Measurements from ENCODE around the gene ZC3HAV1. TPM values are rescaled to one million over a fixed set of nuclear protein-coding genes. Genes with fewer than 3 reads are reported as not detected.

The ZC3HAV1 gene
- total and polyA plus RNA-seq, 9 of the 15 experiments (the other 6 are each of a cell fraction or from before 2014, with no cell fraction given) = 11.9 to 40.5 (median 23.9) TPM

Other genes starting within 250 kb of the ZC3HAV1 start
- 0.04 and 0.09 TPM in 2 replicates for gene KIAA1549, start 128.3 kb downstream of the ZC3HAV1 start, total RNA-seq (2014; rRNA removed)
- gene KIAA1549, start 128.3 kb downstream of the ZC3HAV1 start, total RNA-seq (2014; rRNA removed; fragmentation: Illumina TruSeq; extraction: Trizol) = 0.07 and 0.10 TPM in 2 replicates
- 0.04 TPM in 2 replicates for gene KIAA1549, start 128.3 kb downstream of the ZC3HAV1 start, total RNA-seq (2015; rRNA removed; fragmentation: Illumina TruSeq; extraction: Trizol)
- gene KIAA1549, start 128.3 kb downstream of the ZC3HAV1 start, total RNA-seq (2021) = 0.25 and 0.29 TPM in 2 replicates
- gene KIAA1549, start 128.3 kb downstream of the ZC3HAV1 start, polyA plus RNA-seq (2011; rRNA removed) = 0.17 and 0.24 TPM in 2 replicates
- 0.16 and 0.24 TPM in 2 replicates for gene KIAA1549, start 128.3 kb downstream of the ZC3HAV1 start, polyA plus RNA-seq (2014; fragmentation: Illumina TruSeq; extraction: Trizol)
- under 1 TPM; 0.01 TPM for gene KIAA1549, start 128.3 kb downstream of the ZC3HAV1 start, polyA plus RNA-seq (2014; fragmentation: Nextera tagmentation; extraction: Ambion mirVana)
- gene KIAA1549, start 128.3 kb downstream of the ZC3HAV1 start, polyA plus RNA-seq (2014; rRNA removed) = 0.04 and 0.05 TPM in 2 replicates
- not detected in 2 replicates for gene ZC3HAV1L, start 73.7 kb downstream of the ZC3HAV1 start, total RNA-seq (2014; rRNA removed)
- not detected in 2 replicates for gene ZC3HAV1L, start 73.7 kb downstream of the ZC3HAV1 start, total RNA-seq (2014; rRNA removed; fragmentation: Illumina TruSeq; extraction: Trizol)
- gene ZC3HAV1L, start 73.7 kb downstream of the ZC3HAV1 start, total RNA-seq (2015; rRNA removed; fragmentation: Illumina TruSeq; extraction: Trizol) = not detected in 2 replicates
- not detected in 2 replicates for gene ZC3HAV1L, start 73.7 kb downstream of the ZC3HAV1 start, total RNA-seq (2021)
- not detected in 2 replicates for gene ZC3HAV1L, start 73.7 kb downstream of the ZC3HAV1 start, polyA plus RNA-seq (2011; rRNA removed)
- gene ZC3HAV1L, start 73.7 kb downstream of the ZC3HAV1 start, polyA plus RNA-seq (2014; fragmentation: Illumina TruSeq; extraction: Trizol) = not detected in 2 replicates
- not detected for gene ZC3HAV1L, start 73.7 kb downstream of the ZC3HAV1 start, polyA plus RNA-seq (2014; fragmentation: Nextera tagmentation; extraction: Ambion mirVana)
- not detected in 2 replicates for gene ZC3HAV1L, start 73.7 kb downstream of the ZC3HAV1 start, polyA plus RNA-seq (2014; rRNA removed)
- gene UBN2, start 121.5 kb upstream of the ZC3HAV1 start, total RNA-seq (2014; rRNA removed) = 6.8 and 7.1 TPM in 2 replicates
- 12.4 and 16.6 TPM in 2 replicates for gene UBN2, start 121.5 kb upstream of the ZC3HAV1 start, total RNA-seq (2014; rRNA removed; fragmentation: Illumina TruSeq; extraction: Trizol)
- gene UBN2, start 121.5 kb upstream of the ZC3HAV1 start, total RNA-seq (2015; rRNA removed; fragmentation: Illumina TruSeq; extraction: Trizol) = 12.4 and 12.7 TPM in 2 replicates
- 18.8 and 19.5 TPM in 2 replicates for gene UBN2, start 121.5 kb upstream of the ZC3HAV1 start, total RNA-seq (2021)
- gene UBN2, start 121.5 kb upstream of the ZC3HAV1 start, polyA plus RNA-seq (2011; rRNA removed) = 11.9 and 15.4 TPM in 2 replicates
- gene UBN2, start 121.5 kb upstream of the ZC3HAV1 start, polyA plus RNA-seq (2014; fragmentation: Illumina TruSeq; extraction: Trizol) = 7.8 and 9.9 TPM in 2 replicates
- gene UBN2, start 121.5 kb upstream of the ZC3HAV1 start, polyA plus RNA-seq (2014; fragmentation: Nextera tagmentation; extraction: Ambion mirVana) = 1 to 10 TPM; 1.2 to 1.5 TPM
- 6.0 and 6.4 TPM in 2 replicates for gene UBN2, start 121.5 kb upstream of the ZC3HAV1 start, polyA plus RNA-seq (2014; rRNA removed)
- 25.8 and 28.6 TPM in 2 replicates for gene FMC1, start 231.6 kb upstream of the ZC3HAV1 start, total RNA-seq (2014; rRNA removed)
- gene FMC1, start 231.6 kb upstream of the ZC3HAV1 start, total RNA-seq (2014; rRNA removed; fragmentation: Illumina TruSeq; extraction: Trizol) = 16.8 and 26.1 TPM in 2 replicates
- gene FMC1, start 231.6 kb upstream of the ZC3HAV1 start, total RNA-seq (2015; rRNA removed; fragmentation: Illumina TruSeq; extraction: Trizol) = 12.1 and 14.0 TPM in 2 replicates
- 29.0 TPM in 2 replicates for gene FMC1, start 231.6 kb upstream of the ZC3HAV1 start, total RNA-seq (2021)
- 30.6 and 49.5 TPM in 2 replicates for gene FMC1, start 231.6 kb upstream of the ZC3HAV1 start, polyA plus RNA-seq (2011; rRNA removed)
- gene FMC1, start 231.6 kb upstream of the ZC3HAV1 start, polyA plus RNA-seq (2014; fragmentation: Illumina TruSeq; extraction: Trizol) = 14.1 and 25.3 TPM in 2 replicates
- gene FMC1, start 231.6 kb upstream of the ZC3HAV1 start, polyA plus RNA-seq (2014; fragmentation: Nextera tagmentation; extraction: Ambion mirVana) = 100 to 1,000 TPM; 112 to 116 TPM
- 35.3 and 37.8 TPM in 2 replicates for gene FMC1, start 231.6 kb upstream of the ZC3HAV1 start, polyA plus RNA-seq (2014; rRNA removed)

All from K562 (cell line).